Mesenchymal stem cell (in vitro differentiated cells and primary cell): ENCODE data around the gene FAM167B.

Experiments
- DNase-seq: peaks from one replicate; pipeline ENCODE4 v3.0.0-alpha.2; 2013
- H2AFZ ChIP-seq: one replicate; pipeline ENCODE4 v1.6.1; 2013; ENCODE audit warnings: low read depth, mild to moderate bottlenecking, control low read depth, inconsistent platforms, low read length, moderate library complexity
- H2AK5ac ChIP-seq: 2 replicates; pipeline ENCODE4 v1.6.1; 2013; ENCODE audit warnings: low read length, moderate library complexity, mild to moderate bottlenecking, inconsistent platforms; ENCODE audit not compliant: severe bottlenecking
- H2BK120ac ChIP-seq: one replicate; pipeline ENCODE4 v1.6.1; 2013; ENCODE audit warnings: low read depth, mild to moderate bottlenecking, inconsistent platforms, low read length, moderate library complexity
- H2BK12ac ChIP-seq, 2 experiments: one replicate each; pipeline ENCODE4 v1.6.1; 2013; ENCODE audit warnings: inconsistent platforms in 2 of 2, low read length in 2 of 2, mild to moderate bottlenecking in 2 of 2, moderate library complexity in 2 of 2, control low read depth in 1 of 2
- H2BK15ac ChIP-seq: one replicate; pipeline ENCODE4 v1.6.1; 2013; ENCODE audit warnings: mild to moderate bottlenecking, low read depth, inconsistent platforms; ENCODE audit not compliant: poor library complexity, severe bottlenecking
- H2BK5ac ChIP-seq: 2 replicates; pipeline ENCODE4 v1.6.1; 2013; ENCODE audit warnings: low read depth, mild to moderate bottlenecking, low read length, control low read depth, inconsistent platforms; ENCODE audit not compliant: poor library complexity, severe bottlenecking
- H3K14ac ChIP-seq, 2 experiments: one replicate each; pipeline ENCODE4 v1.6.1; 2013; ENCODE audit warnings: inconsistent platforms in 2 of 2, low read length in 2 of 2, control low read depth in 1 of 2, mild to moderate bottlenecking in 1 of 2, moderate library complexity in 1 of 2
- H3K18ac ChIP-seq, 2 experiments: one replicate each; pipeline ENCODE4 v1.6.1; 2013; ENCODE audit warnings: inconsistent platforms in 2 of 2, low read length in 2 of 2, control low read depth in 1 of 2, low read depth in 1 of 2, mild to moderate bottlenecking in 1 of 2
- H3K23ac ChIP-seq, 2 experiments: one replicate each; pipeline ENCODE4 v1.6.1; 2013; ENCODE audit warnings: inconsistent platforms in 2 of 2, low read length in 2 of 2, mild to moderate bottlenecking in 2 of 2, moderate library complexity in 2 of 2, control low read depth in 1 of 2
- H3K27ac ChIP-seq: 2 replicates; pipeline ENCODE4 v1.5.1; 2013; ENCODE audit warnings: mild to moderate bottlenecking, moderate library complexity, low read length, control low read depth, inconsistent platforms; ENCODE audit not compliant: poor library complexity, severe bottlenecking
- H3K27me3 ChIP-seq, 2 experiments: 2 replicates each; pipeline versions ENCODE4 v1.6.1 to v1.7.0; 2013; ENCODE audit warnings: low read length in 2 of 2, mild to moderate bottlenecking in 2 of 2, moderate library complexity in 2 of 2, control low read depth in 1 of 2, inconsistent platforms in 1 of 2; ENCODE audit not compliant: control insufficient read depth in 1 of 2, insufficient read depth in 1 of 2
- H3K36me3 ChIP-seq, 2 experiments: 2 replicates each; pipeline versions ENCODE4 v1.6.1 to v1.7.0; 2013; ENCODE audit warnings: low read length in 2 of 2, control low read depth in 1 of 2, inconsistent platforms in 1 of 2, low read depth in 1 of 2, mild to moderate bottlenecking in 1 of 2; ENCODE audit not compliant: insufficient read depth in 2 of 2, control insufficient read depth in 1 of 2
- H3K4ac ChIP-seq, 2 experiments: one replicate each; pipeline ENCODE4 v1.6.1; 2013; ENCODE audit warnings: inconsistent platforms in 2 of 2, low read length in 2 of 2, mild to moderate bottlenecking in 2 of 2, moderate library complexity in 2 of 2, control low read depth in 1 of 2, low read depth in 1 of 2
- H3K4me1 ChIP-seq: 2 replicates; pipeline ENCODE4 v1.6.1; 2013; ENCODE audit warnings: low read depth, low read length, control low read depth; ENCODE audit not compliant: control insufficient read depth, insufficient read depth
- H3K4me2 ChIP-seq: 2 replicates; pipeline ENCODE4 v1.6.1; 2013; ENCODE audit warnings: low read length, mild to moderate bottlenecking, inconsistent platforms; ENCODE audit not compliant: poor library complexity, severe bottlenecking
- H3K4me3 ChIP-seq, 2 experiments: 2 replicates each; pipeline versions ENCODE4 v1.5.1 to v1.7.0; 2013; ENCODE audit warnings: low read length in 2 of 2, mild to moderate bottlenecking in 2 of 2, control low read depth in 1 of 2, low read depth in 1 of 2; ENCODE audit not compliant: insufficient read depth in 1 of 2
- H3K79me1 ChIP-seq: replicated peaks from 2 replicates; pipeline ENCODE4 v1.6.1; 2013; ENCODE audit warnings: mild to moderate bottlenecking, control low read depth, low read length, inconsistent platforms; ENCODE audit not compliant: poor library complexity, severe bottlenecking
- H3K9ac ChIP-seq: 2 replicates; pipeline ENCODE4 v1.7.0; 2013; ENCODE audit warnings: mild to moderate bottlenecking, low read length, moderate library complexity
- H3K9me3 ChIP-seq: 2 replicates; pipeline ENCODE4 v1.7.0; 2013; ENCODE audit warnings: mild to moderate bottlenecking, low read length; ENCODE audit not compliant: control insufficient read depth
- H4K8ac ChIP-seq: one replicate; pipeline ENCODE4 v1.6.1; 2013; ENCODE audit warnings: inconsistent platforms, mild to moderate bottlenecking, low read length, moderate library complexity
- H4K91ac ChIP-seq: one replicate; pipeline ENCODE4 v1.6.1; 2013; ENCODE audit warnings: mild to moderate bottlenecking, low read length, inconsistent platforms
- WGBS: methylation state at CpG from one replicate; pipeline ENCODE4 v1.1.7; 2013; ENCODE audit warnings: mixed read lengths; 5-methylcytosine and 5-hydroxymethylcytosine counted together

Gene FAM167B

DNA sequence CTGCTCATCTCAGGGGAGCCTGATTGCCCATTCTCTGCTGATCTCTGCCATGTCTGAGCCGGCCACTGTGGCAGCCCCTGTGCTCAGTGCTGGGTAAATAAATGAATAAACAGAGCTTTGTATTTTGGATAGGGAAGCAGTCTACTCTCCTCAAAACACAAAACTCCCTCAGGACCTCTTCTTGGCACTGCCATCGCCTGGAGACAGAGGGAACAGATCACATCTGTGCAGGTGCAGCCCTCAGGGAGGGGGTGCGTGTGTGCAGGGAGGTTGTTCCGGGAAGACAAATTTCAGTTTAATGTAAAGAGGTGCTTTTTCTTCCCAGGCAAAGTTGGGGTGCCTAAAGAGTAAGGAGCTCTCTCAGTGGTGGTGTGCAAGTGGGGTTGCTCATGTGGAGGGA, 7.7 kb upstream of the FAM167B start:
- no peak overlapping the region for H2BK120ac ChIP-seq
- H3K9ac ChIP-seq: peak overlapping the region; percentile 11
- H4K91ac ChIP-seq: no peak overlapping the region
- H2BK12ac ChIP-seq: no peak overlapping the region
- no peak overlapping the region for H2BK15ac ChIP-seq
- H3K18ac ChIP-seq: no peak overlapping the region
- 63% methylated on average over 3 of the region's 4 CpGs for WGBS
- no peak overlapping the region for H2BK5ac ChIP-seq
- H3K4me3 ChIP-seq: no peak overlapping the region
- no peaks in the 10 kb centered on the region for H3K27me3 ChIP-seq
- peaks cover 22% of the 10 kb centered on the region for H3K4me1 ChIP-seq
- no peaks in the 10 kb centered on the region for H3K79me1 ChIP-seq
- no peak overlapping the region for H3K14ac ChIP-seq
- peaks cover 10 to 16% of the 10 kb centered on the region in 2 experiments for H3K36me3 ChIP-seq
- DNase-seq: no peak
- no peak overlapping the region for H2AFZ ChIP-seq
- H4K8ac ChIP-seq: no peak overlapping the region
- no peak overlapping the region for H3K4ac ChIP-seq
- H3K23ac ChIP-seq: no peak overlapping the region
- H3K4me2 ChIP-seq: no peak overlapping the region
- H3K27ac ChIP-seq: no peak overlapping the region
- H2AK5ac ChIP-seq: no peak overlapping the region
- H3K9me3 ChIP-seq: no peaks in the 10 kb centered on the region

DNA sequence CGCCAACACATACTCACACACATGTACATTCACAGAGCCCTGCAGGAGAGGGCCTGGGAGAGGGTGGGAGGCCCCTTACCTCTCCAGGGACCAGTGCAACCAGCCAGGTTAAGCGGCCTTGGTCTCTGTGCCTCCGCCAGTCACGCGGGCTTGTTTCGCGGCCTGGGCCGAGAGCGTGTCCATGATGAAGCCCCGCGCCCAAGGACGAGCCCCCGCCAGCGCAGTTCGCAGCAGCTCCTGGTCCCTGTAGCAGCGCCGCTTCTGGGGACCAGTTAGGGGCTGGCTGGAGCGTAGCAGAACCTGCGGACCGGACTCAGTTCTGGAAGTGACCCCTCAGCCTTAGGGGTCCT, 7.3 kb upstream of the FAM167B start:
- Histone ChIP-seq H3K18ac (peak overlapping the region; percentile 6 to 83), H3K36me3 (peaks cover 5 to 12% of the 10 kb centered on the region in 2 experiments), H3K23ac (peak overlapping the region in 1 of 2 experiments; percentile 96), H4K8ac (peak overlapping the region; percentile 41), H3K4me1 (peaks cover 22% of the 10 kb centered on the region), H2AFZ (peak overlapping the region; percentile 49), H3K14ac (peak overlapping the region in 1 of 2 experiments; percentile 62), H2BK5ac (no peak overlapping the region), H4K91ac (peak overlapping the region; percentile 0), H3K9ac (peak overlapping the region; percentile 90), H3K9me3 (no peaks in the 10 kb centered on the region), H2BK12ac (peak overlapping the region in 1 of 2 experiments; percentile 71), H3K4me3 (peak overlapping the region; percentile 59 to 93), H3K4ac (peak overlapping the region; percentile 42 to 68), H3K4me2 (peak overlapping the region; percentile 81), H3K27ac (no peak overlapping the region), H3K27me3 (no peaks in the 10 kb centered on the region), H3K79me1 (no peaks in the 10 kb centered on the region), H2BK120ac (no peak overlapping the region), H2AK5ac (no peak overlapping the region), H2BK15ac (peak overlapping the region; percentile 60)
- no peak for DNase-seq
- whole genome bisulfite sequencing: 32% methylated on average over 19 of the region's 20 CpGs

DNA sequence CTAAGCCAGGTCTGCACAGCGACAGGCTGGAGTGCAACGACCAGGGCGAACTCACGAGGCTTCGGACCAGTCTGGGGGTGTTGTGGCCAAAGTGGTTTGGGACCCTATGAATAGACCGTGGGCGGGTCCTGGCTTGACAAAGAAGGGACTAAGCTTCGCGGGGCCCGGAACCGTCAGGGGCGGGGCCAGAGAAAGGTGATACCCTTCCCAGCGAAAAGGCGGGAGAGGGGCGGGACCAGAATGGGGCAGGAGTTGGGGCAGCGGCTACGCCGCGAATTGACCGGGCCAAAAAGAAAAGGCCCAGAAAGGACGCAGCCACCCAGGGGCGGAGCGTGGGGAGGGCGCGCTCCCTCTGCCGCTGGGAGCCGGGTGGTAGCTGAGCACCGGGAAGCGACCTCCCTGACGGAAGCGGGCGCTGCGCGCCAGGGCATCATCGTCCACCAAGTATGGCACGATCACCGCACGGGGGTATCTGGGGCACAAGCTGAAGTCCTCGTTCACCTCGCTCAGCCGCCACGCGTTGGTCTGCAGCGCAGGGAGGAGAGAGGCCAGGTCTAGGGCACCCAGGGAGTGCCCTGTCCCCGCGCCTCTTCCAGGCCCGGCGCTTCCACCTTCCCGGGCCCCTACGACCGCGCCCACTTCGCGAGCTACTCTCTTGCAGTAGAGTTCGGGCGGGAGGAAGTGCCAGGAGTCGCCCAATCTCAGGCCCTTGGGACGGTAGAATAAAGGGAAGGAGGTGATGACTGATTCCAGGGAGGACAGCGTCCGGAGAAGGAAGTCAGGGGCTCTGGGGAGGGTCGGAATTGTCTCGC, 6.7 kb upstream of the FAM167B start:
- peak overlapping the region in 1 of 2 experiments; percentile 62 for H3K14ac ChIP-seq
- H3K4ac ChIP-seq: peak overlapping the region; percentile 52 to 77
- H3K9ac ChIP-seq: peak overlapping the region; percentile 90
- peak overlapping the region; percentile 60 for H2BK15ac ChIP-seq
- no peak overlapping the region for H3K27ac ChIP-seq
- H4K91ac ChIP-seq: peak overlapping the region; percentile 0
- DNase-seq: peak; percentile 68
- peak overlapping the region; percentile 26 to 83 for H3K18ac ChIP-seq
- peak overlapping the region; percentile 66 for H2AFZ ChIP-seq
- H4K8ac ChIP-seq: peak overlapping the region; percentile 41
- peaks cover 22% of the 10 kb centered on the region for H3K4me1 ChIP-seq
- H3K36me3 ChIP-seq: peaks cover 3 to 6% of the 10 kb centered on the region in 2 experiments
- peak overlapping the region in 1 of 2 experiments; percentile 71 for H2BK12ac ChIP-seq
- no peak overlapping the region for H2BK5ac ChIP-seq
- no peak overlapping the region for H2AK5ac ChIP-seq
- H2BK120ac ChIP-seq: peak overlapping the region; percentile 19
- H3K23ac ChIP-seq: peak overlapping the region in 1 of 2 experiments; percentile 96
- peak overlapping the region; percentile 81 for H3K4me2 ChIP-seq
- H3K9me3 ChIP-seq: no peaks in the 10 kb centered on the region
- no peaks in the 10 kb centered on the region for H3K27me3 ChIP-seq
- no peaks in the 10 kb centered on the region for H3K79me1 ChIP-seq
- 2% methylated on average over 61 of the region's 62 CpGs for WGBS
- peak overlapping the region; percentile 59 to 93 for H3K4me3 ChIP-seq

DNA sequence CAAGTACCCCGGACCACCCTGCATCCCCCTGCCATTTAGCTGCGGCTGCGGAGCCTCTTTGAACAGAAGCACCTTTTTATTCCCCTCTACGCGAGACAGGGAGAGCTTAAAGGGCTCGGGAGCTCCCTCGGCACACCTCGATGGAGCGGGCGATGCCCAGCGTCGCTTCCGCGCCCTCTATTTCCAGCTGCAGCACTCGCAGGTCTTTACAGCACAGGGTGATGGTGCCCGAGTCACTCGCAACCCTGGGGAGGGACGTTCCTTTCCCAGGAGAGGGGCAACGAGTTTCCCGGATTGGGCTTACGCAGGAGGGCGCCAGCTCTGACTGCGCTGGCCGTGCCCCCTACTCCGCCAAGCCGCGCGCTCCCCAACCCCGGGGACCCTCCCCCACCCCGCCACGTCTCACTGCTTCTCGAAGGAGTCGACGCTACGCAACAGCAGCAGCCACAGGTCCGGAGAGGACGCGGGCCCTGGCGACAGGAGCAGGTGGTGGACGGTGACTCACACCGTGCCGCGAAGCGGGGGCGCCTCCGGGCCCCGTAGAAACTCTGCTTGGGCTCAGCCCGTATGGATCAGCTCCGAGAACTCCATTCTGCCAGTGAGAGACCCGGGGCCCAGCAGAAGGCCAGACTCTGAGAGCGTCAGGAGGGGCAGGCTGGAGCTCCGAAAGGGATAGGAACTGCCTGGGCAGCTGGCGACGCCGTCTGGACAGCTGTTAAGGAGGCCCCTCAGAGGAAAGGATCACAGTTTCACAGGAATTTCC, 5.8 kb upstream of the FAM167B start:
- peak overlapping the region; percentile 81 for H3K4me2 ChIP-seq
- no peak overlapping the region for H2BK15ac ChIP-seq
- peak overlapping the region; percentile 59 to 93 for H3K4me3 ChIP-seq
- H2BK12ac ChIP-seq: peak overlapping the region in 1 of 2 experiments; percentile 34
- H3K36me3 ChIP-seq: peaks cover 3% of the 10 kb centered on the region in 2 experiments
- H4K91ac ChIP-seq: peak overlapping the region; percentile 23
- H3K9ac ChIP-seq: peak overlapping the region; percentile 90
- H3K79me1 ChIP-seq: no peaks in the 10 kb centered on the region
- H2AFZ ChIP-seq: peak overlapping the region; percentile 66
- no peak overlapping the region for H3K27ac ChIP-seq
- DNase-seq: peak; percentile 82
- H3K23ac ChIP-seq: peak overlapping the region in 1 of 2 experiments; percentile 47
- no peak overlapping the region for H2AK5ac ChIP-seq
- H3K27me3 ChIP-seq: no peaks in the 10 kb centered on the region
- H4K8ac ChIP-seq: peak overlapping the region; percentile 21
- H3K9me3 ChIP-seq: no peaks in the 10 kb centered on the region
- peak overlapping the region; percentile 52 to 77 for H3K4ac ChIP-seq
- peak overlapping the region in 1 of 2 experiments; percentile 26 for H3K14ac ChIP-seq
- peaks cover 22% of the 10 kb centered on the region for H3K4me1 ChIP-seq
- H2BK5ac ChIP-seq: no peak overlapping the region
- H2BK120ac ChIP-seq: peak overlapping the region; percentile 19
- H3K18ac ChIP-seq: peak overlapping the region; percentile 26 to 73
- WGBS: under 1% methylated on average over 47 of the region's 55 CpGs
